Chondrocyte (in vitro differentiated cells): ENCODE data around the gene TXLNG. TPM values are rescaled to one million over a fixed set of nuclear protein-coding genes. Genes with fewer than 3 reads are reported as not detected.

ENCODE experiments used
- DNase-seq: peaks from one replicate; pipeline ENCODE4 v3.0.0; 2021; ENCODE audit warnings: mixed read lengths, low spot score
- H3K27ac Mint-ChIP-seq: one replicate; pipeline ENCODE4 v1.8.0; 2021; ENCODE audit warnings: mild to moderate bottlenecking, moderate library complexity, mixed read lengths; ENCODE audit not compliant: unreplicated experiment
- H3K27me3 Mint-ChIP-seq: 2 replicates; pipeline ENCODE4 v1.8.0; 2021; ENCODE audit warnings: low read depth, mixed read lengths
- H3K36me3 Mint-ChIP-seq: 2 replicates; pipeline ENCODE4 v1.8.0; 2021; ENCODE audit warnings: low read depth, mixed read lengths
- H3K4me1 Mint-ChIP-seq: 2 replicates; pipeline ENCODE4 v1.8.0; 2021; ENCODE audit warnings: low read depth, mild to moderate bottlenecking, mixed read lengths
- H3K4me3 Mint-ChIP-seq: one replicate; pipeline ENCODE4 v1.8.0; 2021; ENCODE audit warnings: mild to moderate bottlenecking, moderate library complexity, mixed read lengths; ENCODE audit not compliant: unreplicated experiment
- H3K9me3 Mint-ChIP-seq: 2 replicates; pipeline ENCODE4 v1.8.0; 2021; ENCODE audit warnings: low read depth, mixed read lengths
- total RNA-seq: library from RNA; stranded (reverse); gene quantifications from 3 replicates; pipeline ENCODE4 v1.2.1, GENCODE V29; 2021
- TF ChIP-seq, protein P1 (sequence below): fragments of 200-600 bp; sonication (generic); IDR thresholded peaks from 2 replicates; pipeline ENCODE4 v1.5.0; 2021; ENCODE audit warnings: antibody characterized with exemption, mild to moderate bottlenecking, moderate library complexity

The TXLNG gene
- total RNA-seq, 1 donor from 2014 or later = 9.1 TPM

DNA sequence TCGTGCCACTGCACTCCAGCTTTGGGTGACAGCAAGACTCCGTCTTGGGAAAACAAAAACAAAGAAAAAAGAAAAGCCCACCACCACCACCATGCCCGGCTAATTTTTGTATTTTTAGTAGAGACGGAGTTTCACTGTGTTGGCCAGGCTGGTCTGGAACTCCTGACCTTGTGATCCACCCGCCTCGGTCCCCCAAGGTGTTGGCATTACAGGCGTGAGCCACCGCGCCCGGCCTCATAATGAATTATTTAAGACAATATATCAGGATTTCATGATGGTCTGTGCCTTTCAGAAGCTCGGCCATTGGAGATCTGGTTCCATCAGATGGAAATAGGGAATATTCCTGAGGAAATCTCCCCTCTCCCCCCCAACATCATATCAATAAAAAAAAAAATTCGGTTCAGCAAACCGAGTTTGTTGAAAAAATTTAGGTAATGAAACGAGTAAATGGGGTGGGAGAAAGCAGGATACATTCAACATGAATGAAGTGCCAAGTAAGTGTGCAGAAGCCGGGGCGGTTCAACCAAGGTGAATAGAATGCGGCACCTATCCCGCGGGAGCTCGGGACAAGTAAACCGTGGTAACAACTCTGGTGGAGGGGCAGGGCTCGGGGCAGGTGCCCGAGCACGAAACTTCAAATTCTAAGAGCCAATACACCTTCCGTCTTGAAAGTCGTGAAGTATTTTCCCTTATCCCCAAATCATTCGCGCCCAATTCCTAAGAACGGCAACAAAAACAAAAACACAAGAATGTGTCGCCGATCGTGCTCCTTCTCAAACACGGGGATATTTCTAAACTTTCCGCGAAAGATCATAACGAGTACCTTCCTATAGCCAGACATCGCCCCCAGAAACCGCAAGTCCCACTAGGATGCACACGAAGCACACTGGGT lies 773 bp upstream of the TXLNG start:
- Mint-ChIP-seq H3K27me3 (no peaks in the 10 kb centered on the region), H3K4me1 (peaks cover 19% of the 10 kb centered on the region), H3K36me3 (no peaks in the 10 kb centered on the region), H3K9me3 (no peaks in the 10 kb centered on the region), H3K27ac (peak overlapping the region; percentile 82), H3K4me3 (peak overlapping the region; percentile 96)
- no peak for DNase-seq
- TF ChIP-seq, protein P1, sequence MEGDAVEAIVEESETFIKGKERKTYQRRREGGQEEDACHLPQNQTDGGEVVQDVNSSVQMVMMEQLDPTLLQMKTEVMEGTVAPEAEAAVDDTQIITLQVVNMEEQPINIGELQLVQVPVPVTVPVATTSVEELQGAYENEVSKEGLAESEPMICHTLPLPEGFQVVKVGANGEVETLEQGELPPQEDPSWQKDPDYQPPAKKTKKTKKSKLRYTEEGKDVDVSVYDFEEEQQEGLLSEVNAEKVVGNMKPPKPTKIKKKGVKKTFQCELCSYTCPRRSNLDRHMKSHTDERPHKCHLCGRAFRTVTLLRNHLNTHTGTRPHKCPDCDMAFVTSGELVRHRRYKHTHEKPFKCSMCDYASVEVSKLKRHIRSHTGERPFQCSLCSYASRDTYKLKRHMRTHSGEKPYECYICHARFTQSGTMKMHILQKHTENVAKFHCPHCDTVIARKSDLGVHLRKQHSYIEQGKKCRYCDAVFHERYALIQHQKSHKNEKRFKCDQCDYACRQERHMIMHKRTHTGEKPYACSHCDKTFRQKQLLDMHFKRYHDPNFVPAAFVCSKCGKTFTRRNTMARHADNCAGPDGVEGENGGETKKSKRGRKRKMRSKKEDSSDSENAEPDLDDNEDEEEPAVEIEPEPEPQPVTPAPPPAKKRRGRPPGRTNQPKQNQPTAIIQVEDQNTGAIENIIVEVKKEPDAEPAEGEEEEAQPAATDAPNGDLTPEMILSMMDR = no peak

DNA sequence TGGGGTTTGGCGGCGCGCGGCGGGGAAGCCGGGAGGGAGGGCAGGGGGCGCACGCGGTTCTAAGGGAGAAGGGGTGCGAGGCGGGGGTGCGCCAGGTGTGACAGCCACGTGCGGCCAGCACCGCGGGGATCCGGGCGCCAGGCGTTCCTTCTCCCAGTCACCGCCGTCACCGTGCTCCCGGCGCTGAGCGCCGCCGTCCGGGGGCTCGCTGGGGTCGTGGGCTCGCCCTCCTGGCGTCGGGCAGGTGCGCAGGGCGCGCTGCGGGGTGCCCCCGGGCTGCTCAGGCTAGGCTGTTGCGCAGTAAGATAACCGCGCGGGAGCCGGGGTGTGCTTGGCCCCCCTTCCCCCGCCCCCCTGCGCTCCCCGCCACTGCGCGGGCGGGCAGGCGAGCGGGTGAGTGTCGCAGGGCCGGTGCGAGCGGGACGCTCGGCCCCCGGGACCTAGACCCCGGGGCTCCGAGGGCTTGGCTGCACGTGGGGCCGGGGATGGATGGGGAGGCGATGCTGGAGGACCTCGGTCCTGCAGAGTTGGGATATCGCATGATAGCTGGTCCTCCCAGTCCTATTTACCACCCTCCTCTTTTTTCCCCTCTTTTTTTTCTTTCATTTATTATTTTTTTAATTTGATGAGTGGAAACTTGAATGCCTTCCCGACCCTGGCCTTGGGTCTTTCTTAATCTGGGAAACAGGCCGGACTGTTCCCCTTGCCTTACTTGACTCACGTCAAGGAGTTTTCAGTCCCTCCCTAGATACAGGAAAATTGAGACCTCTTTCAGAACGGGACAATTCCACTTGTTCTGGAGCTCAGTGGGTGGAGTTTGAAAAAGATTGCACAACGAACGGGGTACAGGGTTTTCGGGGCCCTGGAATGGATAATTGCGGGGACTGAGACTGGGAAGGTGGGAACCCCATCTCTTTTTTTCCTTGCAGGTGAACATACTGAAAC lies 797 bp downstream of the TXLNG start:
- H3K4me3 Mint-ChIP-seq = peak overlapping the region; percentile 96
- no peak for DNase-seq
- TF ChIP-seq, protein P1 = peak; percentile 29
- peaks cover 19% of the 10 kb centered on the region for H3K4me1 Mint-ChIP-seq
- no peaks in the 10 kb centered on the region for H3K36me3 Mint-ChIP-seq
- H3K9me3 Mint-ChIP-seq = no peaks in the 10 kb centered on the region
- no peaks in the 10 kb centered on the region for H3K27me3 Mint-ChIP-seq
- H3K27ac Mint-ChIP-seq = peak overlapping the region; percentile 82

DNA sequence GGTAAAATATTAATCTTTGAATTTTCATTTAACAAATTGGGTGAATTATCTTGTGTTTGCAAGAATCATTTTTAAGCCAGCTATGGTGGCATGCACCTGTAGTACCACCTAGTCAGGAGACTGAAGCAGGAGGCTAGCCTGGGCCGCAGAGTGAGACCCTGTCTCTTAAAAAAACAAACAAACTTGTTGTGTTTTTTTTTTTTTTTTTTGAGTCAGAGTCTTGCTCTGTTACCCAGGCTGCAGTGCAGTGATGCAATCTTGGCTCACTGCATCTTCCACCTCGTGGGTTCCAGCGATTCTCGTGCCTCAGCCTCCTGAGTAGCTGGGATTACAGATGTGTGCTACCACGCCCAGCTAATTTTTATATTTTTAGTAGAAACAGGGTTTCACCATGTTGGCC lies 2.2 kb downstream of the TXLNG start:
- H3K27ac Mint-ChIP-seq = no peak overlapping the region
- H3K36me3 Mint-ChIP-seq = no peaks in the 10 kb centered on the region
- no peaks in the 10 kb centered on the region for H3K9me3 Mint-ChIP-seq
- H3K4me1 Mint-ChIP-seq = peaks cover 19% of the 10 kb centered on the region
- DNase-seq = no peak
- H3K4me3 Mint-ChIP-seq = no peak overlapping the region
- TF ChIP-seq, protein P1 = no peak
- H3K27me3 Mint-ChIP-seq = no peaks in the 10 kb centered on the region

DNA sequence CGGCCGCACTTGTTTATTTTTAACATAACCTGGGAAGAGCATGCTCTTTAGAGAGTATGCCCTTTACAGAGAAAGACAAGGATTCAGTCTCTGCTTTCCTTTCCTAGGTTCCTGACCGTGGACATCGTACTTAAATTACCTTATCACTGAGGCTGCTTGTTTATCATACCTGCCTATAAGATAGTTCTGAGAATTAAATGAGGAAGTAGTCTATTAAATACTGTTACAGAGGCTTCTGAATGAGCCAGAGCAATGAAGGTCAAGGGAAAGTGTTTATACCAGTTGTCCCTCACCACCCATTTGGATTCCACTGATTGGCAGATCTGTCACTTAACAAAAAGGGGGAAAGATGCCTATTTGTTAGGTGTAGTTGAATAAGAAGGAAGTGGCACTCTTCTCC lies 10.0 kb downstream of the TXLNG start:
- Mint-ChIP-seq H3K27me3 (no peaks in the 10 kb centered on the region), H3K4me1 (no peaks in the 10 kb centered on the region), H3K27ac (no peak overlapping the region), H3K36me3 (peaks cover 8% of the 10 kb centered on the region), H3K4me3 (no peak overlapping the region), H3K9me3 (no peaks in the 10 kb centered on the region)
- DNase-seq = no peak
- TF ChIP-seq, protein P1 = no peak

DNA sequence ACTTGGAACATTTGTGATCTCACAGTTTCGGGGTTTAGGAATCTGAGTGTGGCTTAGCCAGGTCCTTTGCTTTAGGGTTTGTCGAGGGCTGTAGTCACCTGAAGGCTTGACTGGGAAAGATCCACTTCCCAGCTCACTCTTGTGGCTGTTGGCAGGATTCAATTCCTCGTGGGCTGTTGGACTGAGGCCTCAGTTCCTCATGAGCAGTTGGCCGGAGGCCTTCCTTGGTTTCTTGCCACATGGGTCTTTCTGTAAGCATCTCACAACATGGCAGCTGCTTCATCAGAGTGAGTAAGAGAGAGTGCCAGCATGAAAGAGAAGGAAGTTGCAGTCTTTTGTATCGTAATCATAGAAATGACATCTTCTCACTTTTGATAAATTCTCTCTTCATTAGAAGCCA lies 11.1 kb downstream of the TXLNG start:
- Mint-ChIP-seq H3K36me3 (peaks cover 8% of the 10 kb centered on the region), H3K4me1 (no peaks in the 10 kb centered on the region), H3K9me3 (no peaks in the 10 kb centered on the region), H3K27ac (no peak overlapping the region), H3K27me3 (no peaks in the 10 kb centered on the region), H3K4me3 (no peak overlapping the region)
- TF ChIP-seq, protein P1 = no peak
- DNase-seq = no peak
